Hippocampal formation (tissue), 2 donors: ENCODE data around the gene CLCF1.
"Not testable (repeated sequence)": the region's sequence is repeated elsewhere in the genome, so short reads cannot be mapped to it uniquely, and the experiment has no call there.

Experiments
- DNase-seq, 2 donors: peaks; one replicate each; lab custom pipeline; 2025; lab: John Stamatoyannopoulos, UW

CLCF1 gene

GRCh38 chr11:67408437-67409200 is 35.2 kb upstream of the CLCF1 start:
- DNase-seq: no peak

DNA sequence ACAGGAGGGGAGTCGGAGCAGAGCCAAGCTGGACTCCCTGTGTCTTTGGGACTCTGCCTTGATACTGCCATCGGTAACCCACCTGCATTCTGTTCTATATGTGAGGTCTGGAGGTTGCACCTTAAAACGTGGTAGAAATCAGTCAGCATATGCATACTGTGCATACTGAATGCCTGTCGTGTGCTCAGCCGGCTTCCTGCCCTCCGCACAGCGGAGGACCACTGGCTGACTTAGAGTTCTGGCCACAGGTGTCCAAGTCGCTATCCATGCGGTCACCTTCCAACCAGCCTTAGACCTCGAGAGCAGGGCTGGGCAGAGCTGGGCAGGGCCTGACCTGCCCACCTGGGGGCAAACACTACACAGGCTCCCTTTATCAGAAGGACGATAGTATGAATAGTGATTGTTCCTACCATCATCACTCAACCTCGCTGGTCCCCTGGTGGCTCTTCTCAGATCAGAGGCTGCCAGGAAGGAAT is 34.3 kb upstream of the CLCF1 start:
- DNase-seq: no peak

DNA sequence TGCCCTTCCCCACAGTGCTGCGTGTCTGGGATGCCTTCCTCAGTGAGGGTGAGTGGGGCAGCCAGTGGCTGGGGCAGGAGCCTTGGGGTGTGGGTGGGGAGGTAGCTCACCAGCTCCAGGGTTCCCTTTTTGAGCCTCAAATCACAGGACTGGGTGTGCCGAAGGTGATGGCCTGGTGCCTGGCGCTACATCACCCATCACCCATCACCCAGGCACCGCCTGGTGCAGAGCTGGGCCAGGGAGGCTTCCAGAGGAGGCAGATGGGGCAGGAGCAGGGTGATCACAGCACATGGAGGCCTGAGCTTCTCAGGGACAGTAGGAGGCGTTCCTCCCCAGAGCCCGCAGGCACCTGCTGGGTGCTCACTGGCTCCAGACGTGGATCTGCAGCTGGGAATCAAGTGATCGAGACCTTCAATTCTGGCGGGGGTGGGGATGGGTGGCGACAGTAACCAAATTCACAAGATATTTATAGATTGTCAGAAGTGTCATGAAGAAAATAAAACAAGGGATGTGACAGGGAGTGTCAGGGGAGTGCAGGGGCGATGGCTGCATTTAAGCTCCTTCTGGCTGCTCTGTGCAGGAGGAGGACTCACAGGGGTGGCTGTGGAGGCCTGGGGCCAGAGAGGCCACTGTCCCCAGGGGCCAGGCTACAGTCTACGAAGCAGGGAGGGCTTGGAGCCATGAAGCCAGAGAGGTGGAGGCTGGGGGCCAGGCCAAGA is 33.7 kb upstream of the CLCF1 start:
- DNase-seq: peak in 1 of 2 donors; percentile 46

- DNase-seq: no peak
Observed at GRCh38 chr11:67406420-67406968, 33.1 kb upstream of the CLCF1 start.

DNA sequence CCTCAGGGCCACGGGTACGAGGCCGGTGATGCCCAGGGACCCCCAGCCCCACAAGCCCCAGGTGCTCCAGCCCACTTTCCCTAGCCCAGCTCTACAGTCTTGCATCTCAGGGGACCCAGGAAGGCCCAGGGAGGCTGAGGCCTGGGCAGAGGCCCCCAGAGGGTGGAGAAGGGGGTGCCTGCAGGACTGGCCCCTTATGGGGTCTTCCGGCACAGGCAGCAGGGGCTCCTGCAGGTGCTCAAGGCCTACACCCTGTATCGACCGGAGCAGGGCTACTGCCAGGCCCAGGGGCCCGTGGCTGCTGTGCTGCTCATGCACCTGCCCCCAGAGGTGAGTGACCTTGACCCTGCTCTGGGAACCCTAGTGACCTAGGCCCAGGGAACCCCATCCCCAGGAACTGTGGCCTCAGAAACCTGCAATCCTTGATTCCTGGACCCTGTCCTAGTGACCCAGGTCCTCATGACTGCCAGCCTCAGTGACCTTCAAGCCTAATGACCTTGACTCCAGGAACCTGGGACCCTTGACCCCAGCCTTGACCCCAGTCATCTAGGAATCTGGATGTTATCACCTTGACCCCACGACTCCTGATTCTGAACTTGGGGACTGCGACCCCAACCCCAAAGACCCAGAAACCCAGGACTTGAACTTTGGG is 32.4 kb upstream of the CLCF1 start:
- DNase-seq: no peak

GRCh38 chr11:67405196-67405567 is 31.8 kb upstream of the CLCF1 start:
- no peak for DNase-seq

DNA sequence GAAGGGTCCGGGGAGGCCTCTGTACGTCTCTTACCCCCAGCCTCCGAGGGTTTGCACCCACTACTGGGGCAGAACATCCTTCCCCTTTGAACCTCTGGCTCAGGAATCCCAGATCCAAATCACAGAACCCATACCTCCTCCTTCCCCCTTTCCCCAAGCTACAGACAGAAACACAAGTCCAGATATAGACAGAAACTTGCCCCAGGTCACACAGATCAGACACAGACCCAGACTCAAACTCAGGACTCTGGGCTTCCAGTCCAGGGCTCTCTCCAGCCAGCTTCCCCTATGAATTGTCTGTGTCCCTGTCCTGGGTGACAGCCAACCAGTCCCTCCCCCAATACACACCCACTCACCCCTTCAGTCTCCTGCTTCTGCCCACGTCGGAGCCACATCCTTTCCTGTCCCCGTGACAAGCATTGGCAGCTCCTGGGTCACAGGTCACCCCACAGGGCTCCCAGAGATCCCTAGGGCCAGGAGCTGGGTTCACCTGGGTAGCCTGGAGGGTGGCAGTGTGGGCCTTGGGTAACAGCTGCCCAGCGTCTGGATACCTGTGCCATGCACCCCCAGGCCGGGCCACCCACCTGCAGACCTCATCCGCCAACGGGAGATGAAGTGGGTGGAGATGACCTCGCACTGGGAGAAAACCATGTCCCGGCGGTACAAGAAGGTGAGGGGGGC is 31.3 kb upstream of the CLCF1 start:
- DNase-seq: no peak

DNA sequence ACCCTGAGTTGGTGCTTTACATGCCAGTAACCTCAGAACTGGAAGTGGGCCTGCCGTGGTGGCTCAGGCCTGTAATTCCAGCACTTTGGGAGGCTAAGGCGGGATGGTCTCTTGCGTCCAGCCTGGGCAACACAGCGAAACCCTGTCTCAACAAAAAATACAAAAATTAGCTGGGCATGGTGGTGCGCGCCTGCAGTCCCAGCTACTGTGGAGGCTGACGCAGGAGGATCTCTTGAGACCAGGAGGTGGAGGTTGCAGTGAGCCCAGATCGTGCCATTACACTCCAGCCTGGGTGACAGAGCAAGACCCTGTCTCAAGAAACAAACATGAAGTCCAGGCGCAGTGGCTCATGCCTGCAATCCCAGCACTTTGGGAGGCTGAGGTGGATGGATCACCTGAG is 29.7 kb upstream of the CLCF1 start:
- DNase-seq: not testable (repeated sequence)

- not testable (repeated sequence) for DNase-seq
Observed at GRCh38 chr11:67402192-67402839, 28.9 kb upstream of the CLCF1 start.

DNA sequence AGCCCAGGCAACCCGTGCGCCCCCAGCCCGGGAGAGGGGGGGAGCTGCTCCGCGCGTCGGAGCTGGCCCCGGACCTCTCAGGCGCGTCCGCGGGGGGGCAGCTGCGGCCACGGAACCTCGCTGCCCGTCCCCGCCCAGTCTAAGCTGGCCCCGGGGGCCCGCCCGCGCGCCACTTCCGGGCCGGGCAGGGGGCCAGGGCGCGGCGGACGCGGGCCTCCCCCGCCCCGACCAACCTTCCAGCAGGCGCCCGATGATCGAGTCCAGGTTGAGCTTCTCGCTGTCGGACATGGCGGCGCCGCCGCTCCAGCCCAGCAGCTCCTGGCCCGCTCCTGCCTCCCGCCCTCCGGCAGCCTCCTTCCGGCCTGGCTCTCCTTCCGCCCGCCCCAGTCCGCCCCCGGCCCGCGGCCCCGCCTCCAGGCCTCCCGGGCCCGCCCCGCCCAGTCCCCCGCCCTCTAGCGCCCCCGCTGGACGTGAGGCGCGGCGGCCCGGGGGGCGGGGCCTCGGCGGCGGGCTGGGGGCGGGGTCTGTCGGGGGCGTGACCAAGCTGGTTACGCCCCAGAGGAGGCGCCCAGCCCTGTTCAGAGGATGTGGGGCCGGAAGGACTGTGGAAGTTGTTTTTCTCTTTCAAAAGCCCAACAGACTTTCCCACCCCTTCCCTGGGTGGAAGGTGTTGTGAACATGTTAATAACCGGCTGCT is 28.2 kb upstream of the CLCF1 start, which contains the start of gene PPP1CA:
PPP1CA (minus strand) TSS at position 364 of the 697 bp plus-strand sequence; CDS start at position 288, 76 bp downstream.
- DNase-seq: peak; percentile 90

DNA sequence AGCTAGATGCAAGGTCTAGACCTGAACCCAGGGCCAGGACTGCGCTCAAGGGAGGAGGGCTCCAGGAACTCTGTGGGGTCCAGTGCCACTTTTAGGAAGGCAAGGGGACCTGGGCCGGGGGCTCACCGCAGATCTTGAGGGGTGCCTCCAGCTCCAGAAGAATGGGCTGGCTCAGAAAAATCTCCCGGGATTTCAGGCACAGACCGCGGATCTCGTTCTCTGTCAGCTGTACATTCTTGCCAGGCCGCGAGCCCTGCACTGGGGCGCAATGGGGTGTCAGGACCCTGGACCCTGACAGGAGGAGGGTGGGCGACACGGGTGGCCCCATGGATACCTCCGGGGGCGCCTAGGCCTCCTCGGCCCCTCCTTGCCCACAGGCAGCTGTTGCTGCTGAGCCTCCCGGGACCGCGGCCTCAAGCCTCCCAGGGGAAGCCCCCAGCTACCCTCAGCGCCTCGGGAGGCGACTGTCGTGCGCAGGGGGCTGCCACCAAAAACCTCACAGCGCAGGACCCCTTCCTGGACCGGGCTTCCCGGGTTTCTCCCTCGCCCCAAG is 27.6 kb upstream of the CLCF1 start:
- DNase-seq: no peak

DNA sequence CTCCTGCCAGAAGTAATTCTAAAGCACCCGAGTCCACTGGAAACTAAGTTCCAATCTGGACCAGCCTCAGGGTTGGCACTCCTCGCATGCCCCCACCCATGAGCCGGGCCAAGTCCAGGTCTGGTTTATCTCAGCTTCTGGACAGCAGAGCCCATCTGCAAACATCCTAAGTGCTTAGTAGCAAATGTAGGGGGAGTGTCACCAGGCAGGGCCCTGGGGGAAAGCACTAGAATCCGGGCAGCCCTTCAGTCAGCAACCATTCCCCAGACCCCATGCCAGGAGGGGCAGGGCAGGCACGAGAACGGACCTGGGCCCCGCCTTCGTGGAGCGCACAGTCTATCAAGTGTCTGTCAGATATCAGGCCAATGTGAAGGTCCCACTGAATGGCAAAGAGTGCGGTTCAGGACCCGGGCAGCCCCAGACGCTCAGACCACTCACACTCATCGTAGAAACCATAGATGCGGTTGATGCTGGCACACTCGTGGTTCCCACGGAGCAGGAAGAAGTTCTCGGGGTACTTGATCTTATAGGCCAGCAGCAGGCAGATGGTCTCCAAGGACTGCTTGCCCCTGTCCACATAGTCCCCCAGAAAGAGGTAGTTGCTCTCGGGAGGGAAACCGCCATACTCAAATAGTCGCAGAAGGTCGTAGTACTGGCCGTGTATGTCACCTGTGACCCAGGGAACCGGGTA is 27.0 kb upstream of the CLCF1 start:
- no peak for DNase-seq

DNA sequence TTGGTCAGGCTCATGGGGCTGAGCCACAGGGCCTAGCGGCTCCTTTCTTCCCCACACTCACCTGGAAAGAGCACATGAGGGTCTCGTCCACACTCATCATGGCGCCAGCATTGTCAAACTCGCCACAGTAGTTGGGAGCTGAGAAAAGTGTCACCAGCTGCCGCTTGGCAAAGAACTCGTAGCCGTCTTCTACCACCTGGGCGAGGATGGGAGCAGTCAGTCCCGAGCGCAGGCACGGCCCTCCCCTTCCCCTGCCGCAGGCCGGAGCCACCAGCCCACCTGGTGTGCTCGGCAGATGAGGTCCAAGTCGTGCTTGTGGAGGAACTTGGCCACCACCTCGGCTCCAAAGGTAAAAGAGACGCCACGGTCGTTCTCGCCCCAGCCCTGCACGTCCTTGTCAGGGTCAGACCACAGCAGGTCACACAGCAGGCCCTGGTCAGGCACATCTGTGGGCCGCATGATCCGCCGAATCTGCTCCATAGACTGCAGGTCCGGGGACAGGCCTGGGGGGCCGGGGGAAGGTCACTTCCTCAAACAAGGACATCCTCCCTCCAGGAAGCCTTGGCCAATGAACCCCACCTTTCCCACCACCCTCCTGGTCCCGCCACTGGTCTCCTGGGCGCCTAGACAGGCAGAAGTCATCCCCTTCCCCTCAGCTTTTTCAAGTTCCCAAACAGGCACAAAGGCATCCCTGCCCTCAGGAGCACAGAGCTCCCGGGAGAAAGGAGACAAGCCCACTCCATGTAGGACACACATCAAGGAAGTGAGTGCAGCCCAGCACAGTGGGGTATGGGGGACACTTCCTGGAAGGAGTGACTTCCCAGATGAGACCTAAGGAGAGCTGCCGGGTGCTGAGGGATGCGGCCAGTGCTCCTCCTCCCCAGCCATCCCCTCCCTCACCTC is 25.5 kb upstream of the CLCF1 start:
- DNase-seq: no peak

DNA sequence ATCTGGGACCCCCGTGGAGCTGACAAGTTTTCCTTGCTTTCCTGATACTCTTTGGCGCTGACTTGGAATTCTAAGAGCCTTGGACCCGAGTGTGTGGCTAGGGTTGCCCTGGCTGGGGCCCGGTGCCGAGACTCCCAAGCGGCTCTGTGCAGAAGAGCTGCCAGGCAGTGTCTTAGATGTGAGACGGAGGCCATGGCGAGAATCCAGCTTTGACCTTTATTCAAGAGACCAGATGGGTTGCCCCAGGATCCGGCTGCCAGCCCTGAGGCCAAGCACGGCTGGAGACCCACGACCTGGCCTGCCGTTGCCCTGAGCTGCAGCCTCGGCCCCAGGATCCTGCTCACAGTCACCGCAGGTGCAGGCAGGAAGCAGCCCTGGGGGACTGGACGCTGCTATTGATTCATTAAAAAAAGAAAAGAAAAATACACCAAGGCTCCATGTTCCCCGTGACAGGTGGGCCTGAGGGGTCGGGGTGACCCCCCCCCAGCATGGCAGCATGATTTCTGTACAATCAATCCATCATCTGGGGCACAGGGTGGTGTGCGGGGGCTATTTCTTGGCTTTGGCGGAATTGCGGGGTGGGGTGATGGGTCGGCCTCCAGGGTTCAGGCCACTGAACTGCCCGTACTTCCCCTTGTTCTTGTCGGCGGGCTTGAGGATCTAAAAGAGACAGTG is 24.7 kb upstream of the CLCF1 start:
- DNase-seq: no peak

DNA sequence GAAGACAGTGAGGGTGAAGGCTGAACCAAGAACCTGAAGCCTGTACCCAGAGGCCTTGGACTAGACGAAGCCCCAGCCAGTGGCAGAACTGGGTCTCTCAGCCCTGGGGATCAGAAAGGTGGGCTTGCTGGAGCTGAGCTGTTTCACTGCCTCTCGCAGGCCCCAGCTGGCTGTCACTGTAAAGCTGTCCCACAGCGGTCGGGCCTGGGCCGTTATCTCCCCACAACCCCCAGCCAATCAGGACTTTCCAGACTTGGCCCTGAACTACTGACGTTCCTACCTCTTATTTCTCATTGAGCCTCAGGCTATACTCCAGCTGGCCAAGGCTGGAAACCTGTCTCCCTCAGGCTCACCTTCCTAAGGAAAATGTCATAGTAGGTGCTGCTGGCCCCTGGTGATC is 24.1 kb upstream of the CLCF1 start:
- DNase-seq: no peak

DNA sequence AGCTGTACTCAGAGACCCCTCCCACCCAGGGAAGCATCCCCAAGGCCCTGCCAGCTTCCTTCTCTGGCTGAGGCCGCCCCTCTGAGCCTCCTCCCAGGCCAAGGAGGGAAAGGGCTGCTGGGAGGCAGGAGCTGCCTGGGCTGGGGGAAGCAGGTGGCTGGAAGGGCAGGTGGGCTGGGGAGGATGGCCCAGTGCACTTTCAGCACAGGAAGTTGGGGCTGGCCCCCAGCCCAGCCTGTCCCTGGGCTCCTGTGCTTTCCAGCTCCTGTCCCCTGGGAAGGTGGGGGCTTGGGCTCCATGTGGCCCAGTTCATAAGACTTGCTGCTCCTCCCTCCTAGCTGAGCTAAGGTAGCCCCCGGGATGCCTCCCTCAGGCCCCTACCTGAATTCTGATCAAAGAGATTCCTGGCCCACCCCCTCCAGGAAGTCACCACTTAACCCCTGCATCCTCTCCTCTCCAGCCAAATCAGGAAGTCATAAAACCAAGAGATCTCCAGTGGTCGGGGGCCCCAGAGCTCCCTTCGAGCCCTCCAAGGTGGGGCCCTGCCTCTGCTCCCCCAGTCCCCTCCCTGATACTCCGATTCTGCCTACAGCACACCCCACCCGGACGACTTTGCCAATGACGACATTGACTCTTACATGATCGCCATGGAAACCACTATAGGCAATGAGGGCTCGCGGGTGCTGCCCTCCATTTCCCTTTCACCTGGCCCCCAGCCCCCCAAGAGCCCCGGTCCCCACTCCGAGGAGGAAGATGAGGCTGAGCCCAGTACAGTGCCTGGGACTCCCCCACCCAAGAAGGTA is 23.4 kb upstream of the CLCF1 start:
- DNase-seq: no peak

DNA sequence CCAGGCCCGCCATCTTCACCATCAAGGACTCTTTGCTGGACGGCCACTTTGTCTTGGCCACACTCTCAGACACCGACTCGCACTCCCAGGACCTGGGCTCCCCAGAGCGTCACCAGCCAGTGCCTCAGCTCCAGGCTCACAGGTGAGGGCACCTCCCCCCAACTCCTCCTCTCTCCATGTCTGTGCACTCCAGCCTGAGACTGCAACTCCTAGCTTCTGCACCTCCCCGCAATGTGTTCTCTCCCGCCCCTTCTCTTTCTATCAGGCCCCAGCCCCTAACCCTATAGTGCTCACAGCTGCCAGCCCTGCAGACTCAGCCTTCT is 22.8 kb upstream of the CLCF1 start:
- no peak for DNase-seq
